Karpas-422 (cell line): ENCODE results near the gene FBXL7. TPM values are rescaled to one million over a fixed set of nuclear protein-coding genes. Genes with fewer than 3 reads are reported as not detected.

Experiments used
- DNase-seq: peaks from one replicate; pipeline ENCODE4 v3.0.0-alpha.2; 2015
- H2AFZ ChIP-seq: fragments of 200-600 bp; sonication (generic); 2 replicates; pipeline ENCODE4 v1.6.1; 2014; ENCODE audit warnings: antibody characterized with exemption, low read length, mixed read lengths
- H3K27ac ChIP-seq: fragments of 200-600 bp; sonication (generic); 2 replicates; pipeline ENCODE4 v1.5.1; 2014; ENCODE audit warnings: mild to moderate bottlenecking, low read length, moderate library complexity
- H3K27me3 ChIP-seq: fragments of 200-600 bp; sonication (generic); 2 replicates; pipeline ENCODE4 v1.6.1; 2014; ENCODE audit warnings: low read length, mixed read lengths
- H3K36me3 ChIP-seq: fragments of 200-600 bp; sonication (generic); 2 replicates; pipeline ENCODE4 v1.6.1; 2014; ENCODE audit warnings: low read length, mixed read lengths; ENCODE audit not compliant: insufficient read depth
- H3K4me1 ChIP-seq: fragments of 200-600 bp; sonication (generic); 2 replicates; pipeline ENCODE4 v1.6.1; 2014; ENCODE audit warnings: mild to moderate bottlenecking, low read length, mixed read lengths
- H3K4me2 ChIP-seq: fragments of 200-600 bp; sonication (generic); 2 replicates; pipeline ENCODE4 v1.6.1; 2014; ENCODE audit warnings: low read length, low read depth, mild to moderate bottlenecking; ENCODE audit not compliant: poor library complexity, severe bottlenecking
- H3K4me3 ChIP-seq: fragments of 200-600 bp; sonication (generic); 2 replicates; pipeline ENCODE4 v1.5.1; 2014; ENCODE audit warnings: mild to moderate bottlenecking, antibody characterized with exemption, low read length, mixed read lengths
- H3K79me2 ChIP-seq: fragments of 200-600 bp; sonication (generic); 2 replicates; pipeline ENCODE4 v1.6.1; 2014; ENCODE audit warnings: mild to moderate bottlenecking, low read length, mixed read lengths
- H3K9ac ChIP-seq: fragments of 200-600 bp; sonication (generic); 2 replicates; pipeline ENCODE4 v1.6.0; 2014; ENCODE audit warnings: low read length
- H3K9me2 ChIP-seq: fragments of 200-600 bp; sonication (generic), shearing (Covaris generic); replicated peaks from 2 replicates; pipeline ENCODE4 v1.6.0; 2014; ENCODE audit warnings: mild to moderate bottlenecking, low read length, moderate library complexity; ENCODE audit not compliant: insufficient read depth
- H3K9me3 ChIP-seq: fragments of 300-700, 200-600 bp; sonication (generic); 2 replicates; pipeline ENCODE4 v1.6.1; 2014; ENCODE audit warnings: low read length, mixed read lengths
- H4K20me1 ChIP-seq: fragments of 200-600 bp; sonication (generic); 2 replicates; pipeline ENCODE4 v1.6.1; 2014; ENCODE audit warnings: mild to moderate bottlenecking, antibody characterized with exemption, low read length, low read depth; ENCODE audit not compliant: insufficient read depth
- total RNA-seq: library from RNA; depleted of rRNA; stranded (reverse); fragments of >200 nt; shearing (Covaris generic); gene quantifications from 2 replicates; pipeline ENCODE4 v1.2.3, GENCODE V29; 2014; ENCODE audit warnings: low replicate concordance

Gene FBXL7
- total RNA-seq, 1 experiment from 2014 or later: not detected

- no peak overlapping the region for H3K4me3 ChIP-seq
- no peak overlapping the region for H3K27ac ChIP-seq
- no peak overlapping the region for H3K4me2 ChIP-seq
- H3K9ac ChIP-seq: no peak overlapping the region
- no peaks in the 10 kb centered on the region for H3K27me3 ChIP-seq
- no peak overlapping the region for H2AFZ ChIP-seq
- H3K9me3 ChIP-seq: peaks cover 17% of the 10 kb centered on the region; the same call in 1 of the 2 replicates
- H3K36me3 ChIP-seq: no peaks in the 10 kb centered on the region
- DNase-seq: no peak
- no peaks in the 10 kb centered on the region for H4K20me1 ChIP-seq
- H3K4me1 ChIP-seq: no peaks in the 10 kb centered on the region
- H3K9me2 ChIP-seq: no peaks in the 10 kb centered on the region
- no peaks in the 10 kb centered on the region for H3K79me2 ChIP-seq
Observed at GRCh38 chr5:15627647-15628046, 127.7 kb downstream of the FBXL7 start.

GRCh38 chr5:15630441-15630840 is 130.5 kb downstream of the FBXL7 start:
- Histone ChIP-seq H3K9me2 (no peaks in the 10 kb centered on the region), H4K20me1 (no peaks in the 10 kb centered on the region), H3K4me1 (no peaks in the 10 kb centered on the region), H3K27ac (no peak overlapping the region), H3K79me2 (no peaks in the 10 kb centered on the region), H2AFZ (no peak overlapping the region), H3K36me3 (no peaks in the 10 kb centered on the region), H3K9ac (no peak overlapping the region), H3K27me3 (no peaks in the 10 kb centered on the region), H3K4me3 (no peak overlapping the region), H3K9me3 (peaks cover 12% of the 10 kb centered on the region), H3K4me2 (no peak overlapping the region)
- DNase-seq: no peak

- Histone ChIP-seq H3K4me1 (no peaks in the 10 kb centered on the region), H3K9me2 (no peaks in the 10 kb centered on the region), H3K27me3 (no peaks in the 10 kb centered on the region), H3K9ac (no peak overlapping the region), H4K20me1 (no peaks in the 10 kb centered on the region), H3K79me2 (no peaks in the 10 kb centered on the region), H3K27ac (no peak overlapping the region), H2AFZ (no peak overlapping the region), H3K4me2 (no peak overlapping the region), H3K36me3 (no peaks in the 10 kb centered on the region), H3K9me3 (peaks cover 10% of the 10 kb centered on the region; the same call in 1 of the 2 replicates), H3K4me3 (no peak overlapping the region)
- no peak for DNase-seq
Observed at GRCh38 chr5:15634591-15635288, 134.8 kb downstream of the FBXL7 start.

GRCh38 chr5:15635289-15635616 is 135.3 kb downstream of the FBXL7 start:
- peaks cover 6% of the 10 kb centered on the region; the same call in 1 of the 2 replicates for H3K9me3 ChIP-seq
- H3K27me3 ChIP-seq: no peaks in the 10 kb centered on the region
- no peak overlapping the region for H3K9ac ChIP-seq
- H3K4me2 ChIP-seq: no peak overlapping the region
- no peak overlapping the region for H2AFZ ChIP-seq
- H3K4me1 ChIP-seq: no peaks in the 10 kb centered on the region
- H3K79me2 ChIP-seq: no peaks in the 10 kb centered on the region
- H3K27ac ChIP-seq: no peak overlapping the region
- H3K36me3 ChIP-seq: no peaks in the 10 kb centered on the region
- no peak overlapping the region for H3K4me3 ChIP-seq
- H3K9me2 ChIP-seq: no peaks in the 10 kb centered on the region
- no peak for DNase-seq
- no peaks in the 10 kb centered on the region for H4K20me1 ChIP-seq

- H3K36me3 ChIP-seq: no peaks in the 10 kb centered on the region
- H3K9me3 ChIP-seq: peaks cover 6% of the 10 kb centered on the region; the same call in 1 of the 2 replicates
- no peak overlapping the region for H3K9ac ChIP-seq
- no peaks in the 10 kb centered on the region for H3K79me2 ChIP-seq
- H3K4me2 ChIP-seq: no peak overlapping the region
- DNase-seq: no peak
- H3K4me3 ChIP-seq: no peak overlapping the region
- no peaks in the 10 kb centered on the region for H3K4me1 ChIP-seq
- H3K9me2 ChIP-seq: no peaks in the 10 kb centered on the region
- no peak overlapping the region for H3K27ac ChIP-seq
- no peaks in the 10 kb centered on the region for H3K27me3 ChIP-seq
- no peaks in the 10 kb centered on the region for H4K20me1 ChIP-seq
- H2AFZ ChIP-seq: no peak overlapping the region
Observed at GRCh38 chr5:15637345-15637744, 137.4 kb downstream of the FBXL7 start.

- H3K4me2 ChIP-seq: no peak overlapping the region
- no peaks in the 10 kb centered on the region for H3K27me3 ChIP-seq
- H3K4me3 ChIP-seq: no peak overlapping the region
- peaks cover 3% of the 10 kb centered on the region; the same call in 1 of the 2 replicates for H3K9me3 ChIP-seq
- no peaks in the 10 kb centered on the region for H3K9me2 ChIP-seq
- DNase-seq: no peak
- H3K4me1 ChIP-seq: no peaks in the 10 kb centered on the region
- H4K20me1 ChIP-seq: no peaks in the 10 kb centered on the region
- H2AFZ ChIP-seq: no peak overlapping the region
- no peaks in the 10 kb centered on the region for H3K79me2 ChIP-seq
- no peak overlapping the region for H3K27ac ChIP-seq
- H3K9ac ChIP-seq: no peak overlapping the region
- H3K36me3 ChIP-seq: no peaks in the 10 kb centered on the region
Observed at GRCh38 chr5:15637886-15638285, 137.9 kb downstream of the FBXL7 start.

GRCh38 chr5:15638296-15638695 is 138.3 kb downstream of the FBXL7 start:
- H3K79me2 ChIP-seq: no peaks in the 10 kb centered on the region
- H2AFZ ChIP-seq: no peak overlapping the region
- H3K4me3 ChIP-seq: no peak overlapping the region
- H3K4me1 ChIP-seq: no peaks in the 10 kb centered on the region
- no peaks in the 10 kb centered on the region for H3K27me3 ChIP-seq
- H3K4me2 ChIP-seq: no peak overlapping the region
- no peaks in the 10 kb centered on the region for H3K9me2 ChIP-seq
- H3K36me3 ChIP-seq: no peaks in the 10 kb centered on the region
- no peak overlapping the region for H3K9ac ChIP-seq
- H4K20me1 ChIP-seq: no peaks in the 10 kb centered on the region
- no peak for DNase-seq
- H3K27ac ChIP-seq: no peak overlapping the region
- H3K9me3 ChIP-seq: peaks cover 3% of the 10 kb centered on the region; the same call in 1 of the 2 replicates

GRCh38 chr5:15639288-15639687 is 139.3 kb downstream of the FBXL7 start:
- no peaks in the 10 kb centered on the region for H4K20me1 ChIP-seq

More at GRCh38 chr5:15639288-15639687, 139.3 kb downstream of the FBXL7 start:
- H3K4me1 ChIP-seq: no peaks in the 10 kb centered on the region
- peaks cover 7% of the 10 kb centered on the region; the same call in 1 of the 2 replicates for H3K9me3 ChIP-seq
- H3K36me3 ChIP-seq: no peaks in the 10 kb centered on the region
- no peak overlapping the region for H3K4me3 ChIP-seq
- H2AFZ ChIP-seq: no peak overlapping the region
- no peak overlapping the region for H3K4me2 ChIP-seq
- no peaks in the 10 kb centered on the region for H3K9me2 ChIP-seq
- no peak for DNase-seq
- H3K9ac ChIP-seq: no peak overlapping the region
- no peaks in the 10 kb centered on the region for H3K27me3 ChIP-seq
- no peaks in the 10 kb centered on the region for H3K79me2 ChIP-seq
- no peak overlapping the region for H3K27ac ChIP-seq
